SU-DHL-6 (cell line): ENCODE measurements around the gene MTMR12.

Experiments
- EZH2phosphoT487 ChIP-seq: fragments of 200-600 bp; sonication (generic), shearing (Covaris generic); conservative IDR thresholded peaks from 2 replicates; pipeline ENCODE4 v1.6.1; 2018; ENCODE audit warnings: mild to moderate bottlenecking, antibody characterized with exemption, low read length, moderate library complexity, mixed read lengths
- TF ChIP-seq, protein P1 (sequence below): fragments of 200-600 bp; sonication (generic); IDR thresholded peaks from one replicate; pipeline ENCODE4 v1.5.1; 2017; ENCODE audit warnings: antibody characterized with exemption, mild to moderate bottlenecking, low read length, moderate library complexity; ENCODE audit not compliant: insufficient read depth, poor library complexity, severe bottlenecking

- TF ChIP-seq, protein P1, sequence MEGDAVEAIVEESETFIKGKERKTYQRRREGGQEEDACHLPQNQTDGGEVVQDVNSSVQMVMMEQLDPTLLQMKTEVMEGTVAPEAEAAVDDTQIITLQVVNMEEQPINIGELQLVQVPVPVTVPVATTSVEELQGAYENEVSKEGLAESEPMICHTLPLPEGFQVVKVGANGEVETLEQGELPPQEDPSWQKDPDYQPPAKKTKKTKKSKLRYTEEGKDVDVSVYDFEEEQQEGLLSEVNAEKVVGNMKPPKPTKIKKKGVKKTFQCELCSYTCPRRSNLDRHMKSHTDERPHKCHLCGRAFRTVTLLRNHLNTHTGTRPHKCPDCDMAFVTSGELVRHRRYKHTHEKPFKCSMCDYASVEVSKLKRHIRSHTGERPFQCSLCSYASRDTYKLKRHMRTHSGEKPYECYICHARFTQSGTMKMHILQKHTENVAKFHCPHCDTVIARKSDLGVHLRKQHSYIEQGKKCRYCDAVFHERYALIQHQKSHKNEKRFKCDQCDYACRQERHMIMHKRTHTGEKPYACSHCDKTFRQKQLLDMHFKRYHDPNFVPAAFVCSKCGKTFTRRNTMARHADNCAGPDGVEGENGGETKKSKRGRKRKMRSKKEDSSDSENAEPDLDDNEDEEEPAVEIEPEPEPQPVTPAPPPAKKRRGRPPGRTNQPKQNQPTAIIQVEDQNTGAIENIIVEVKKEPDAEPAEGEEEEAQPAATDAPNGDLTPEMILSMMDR: no peak
- no peak for TF ChIP-seq EZH2phosphoT487
Measured at GRCh38 chr5:32272746-32273145, 40.0 kb downstream of the MTMR12 start.
